Cardiac fibroblast (primary cell): Measurements from ENCODE around the gene ZNF362.

Source experiments
- DNase-seq, 2 donors: peaks; one replicate each; pipeline versions ENCODE4 v3.0.0 to v3.0.0-alpha.2; 2010; ENCODE audit warnings: low read depth in 2 of 2
- H3K4me3 ChIP-seq, 2 donors: replicated peaks in 1 of 2; 1 replicate in 1 of 2; 2 replicates in 1 of 2; pipeline ENCODE4 v1.5.1; 2011; ENCODE audit warnings: low read depth in 2 of 2, low read length in 2 of 2, mild to moderate bottlenecking in 2 of 2, moderate library complexity in 1 of 2
- TF ChIP-seq, protein P1 (sequence below): IDR thresholded peaks from one replicate; pipeline ENCODE4 v1.5.1; 2011; ENCODE audit warnings: low read depth, mild to moderate bottlenecking, low read length, inconsistent platforms

ZNF362 gene

DNA sequence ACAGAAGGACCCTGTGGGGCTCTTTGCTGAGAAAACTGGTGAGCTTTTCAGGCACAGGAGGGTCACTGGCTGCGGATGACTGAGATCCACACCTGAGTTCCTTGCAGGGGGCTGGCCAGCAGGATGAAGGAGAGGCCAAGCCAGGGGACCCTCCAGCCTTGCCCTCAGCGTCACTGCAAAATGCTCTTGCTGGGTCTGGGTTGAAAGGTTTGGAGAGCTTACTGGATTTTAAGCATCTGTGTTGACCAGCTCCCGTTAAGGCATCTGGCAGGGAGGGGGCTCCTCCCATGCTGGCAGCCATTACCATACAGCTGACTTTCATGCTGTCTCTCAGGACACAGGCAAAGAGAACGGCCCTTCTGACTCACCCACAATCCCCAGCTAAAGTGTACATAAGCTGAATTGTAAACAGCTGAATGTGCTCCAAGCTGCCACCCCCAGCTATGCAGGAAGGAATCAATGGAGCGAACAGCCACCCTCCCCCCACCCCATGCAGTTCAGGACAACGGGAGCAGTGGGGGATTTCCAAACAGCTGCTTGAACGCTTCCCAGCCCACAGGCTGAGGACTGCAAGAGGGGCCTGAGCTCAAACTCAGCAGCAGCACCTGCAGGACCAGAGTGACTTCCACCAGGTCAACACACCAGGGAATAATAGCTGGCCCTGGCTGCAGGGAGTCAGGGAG lies 85.9 kb downstream of the ZNF362 start:
- peak overlapping the region in 1 of 2 donors; percentile 11 for H3K4me3 ChIP-seq
- TF ChIP-seq, protein P1, sequence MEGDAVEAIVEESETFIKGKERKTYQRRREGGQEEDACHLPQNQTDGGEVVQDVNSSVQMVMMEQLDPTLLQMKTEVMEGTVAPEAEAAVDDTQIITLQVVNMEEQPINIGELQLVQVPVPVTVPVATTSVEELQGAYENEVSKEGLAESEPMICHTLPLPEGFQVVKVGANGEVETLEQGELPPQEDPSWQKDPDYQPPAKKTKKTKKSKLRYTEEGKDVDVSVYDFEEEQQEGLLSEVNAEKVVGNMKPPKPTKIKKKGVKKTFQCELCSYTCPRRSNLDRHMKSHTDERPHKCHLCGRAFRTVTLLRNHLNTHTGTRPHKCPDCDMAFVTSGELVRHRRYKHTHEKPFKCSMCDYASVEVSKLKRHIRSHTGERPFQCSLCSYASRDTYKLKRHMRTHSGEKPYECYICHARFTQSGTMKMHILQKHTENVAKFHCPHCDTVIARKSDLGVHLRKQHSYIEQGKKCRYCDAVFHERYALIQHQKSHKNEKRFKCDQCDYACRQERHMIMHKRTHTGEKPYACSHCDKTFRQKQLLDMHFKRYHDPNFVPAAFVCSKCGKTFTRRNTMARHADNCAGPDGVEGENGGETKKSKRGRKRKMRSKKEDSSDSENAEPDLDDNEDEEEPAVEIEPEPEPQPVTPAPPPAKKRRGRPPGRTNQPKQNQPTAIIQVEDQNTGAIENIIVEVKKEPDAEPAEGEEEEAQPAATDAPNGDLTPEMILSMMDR: no peak
- DNase-seq: peak; percentile 98 to 99

DNA sequence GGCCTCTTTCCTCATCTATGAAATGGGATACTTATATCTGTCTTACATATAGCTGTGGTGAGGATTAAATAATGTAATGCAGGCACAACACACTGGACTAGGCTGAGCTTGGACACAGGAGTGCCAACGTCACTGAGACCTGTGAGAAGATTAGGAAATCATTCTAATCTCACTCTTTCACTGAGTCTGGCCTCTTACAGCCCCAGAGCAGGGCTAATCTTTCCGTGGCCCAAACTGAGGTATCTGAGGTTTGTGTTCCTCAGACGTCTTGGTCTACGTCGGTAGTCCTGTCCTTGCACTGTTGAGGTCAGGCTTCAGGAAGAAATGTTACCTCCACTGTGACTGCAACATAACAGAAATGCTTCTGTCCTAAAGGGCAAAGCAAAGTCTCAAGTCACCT lies 87.2 kb downstream of the ZNF362 start:
- peak in 1 of 2 donors; percentile 77 for DNase-seq
- no peak overlapping the region for H3K4me3 ChIP-seq
- TF ChIP-seq, protein P1: no peak

GRCh38 chr1:33344896-33345560 lies 88.7 kb downstream of the ZNF362 start:
- TF ChIP-seq, protein P1: no peak
- DNase-seq: no peak
- H3K4me3 ChIP-seq: peak overlapping the region in 1 of 2 donors; percentile 82

GRCh38 chr1:33346533-33346926 lies 90.2 kb downstream of the ZNF362 start:
- DNase-seq: no peak
- TF ChIP-seq, protein P1: no peak
- H3K4me3 ChIP-seq: peak overlapping the region; percentile 29 to 82

DNA sequence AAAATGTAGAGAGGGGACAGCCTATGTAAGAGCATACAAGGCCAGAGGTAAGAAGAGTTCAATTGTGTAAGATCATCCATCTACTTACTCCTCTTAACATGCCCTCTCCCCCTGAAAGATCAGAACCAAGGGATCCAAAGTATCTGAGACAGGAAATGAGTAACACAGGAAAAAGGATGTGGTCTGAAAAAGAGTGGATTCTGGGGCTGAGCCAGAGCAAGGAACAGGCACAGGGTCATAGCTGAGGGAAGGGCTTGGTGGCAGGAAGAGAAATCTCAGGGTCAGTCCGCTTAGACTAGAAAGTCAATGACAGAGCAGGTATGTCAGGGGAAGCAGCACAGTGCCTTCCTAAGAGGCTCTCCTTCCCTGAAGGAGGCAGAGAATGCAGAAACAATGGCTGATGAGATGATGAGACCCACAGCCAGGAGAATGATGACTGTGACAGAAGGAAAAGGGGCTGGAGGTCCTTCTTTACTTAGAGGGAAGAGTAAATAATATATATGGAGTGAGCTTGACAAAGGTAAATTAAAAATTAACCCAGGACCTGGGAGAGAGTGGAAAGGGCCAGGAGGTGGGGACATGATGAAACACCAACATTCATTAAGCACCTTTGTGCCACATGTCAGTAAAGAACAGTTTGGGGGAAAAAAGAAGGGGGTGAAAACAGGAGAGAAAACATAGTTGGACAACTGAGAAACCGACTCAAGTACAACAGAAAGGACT lies 90.8 kb downstream of the ZNF362 start:
- H3K4me3 ChIP-seq: peak overlapping the region; percentile 70 to 82
- peak; percentile 93 to 96 for DNase-seq
- TF ChIP-seq, protein P1: no peak

GRCh38 chr1:33347650-33347992 lies 91.3 kb downstream of the ZNF362 start:
- peak; percentile 71 to 78 for DNase-seq
- TF ChIP-seq, protein P1: no peak
- H3K4me3 ChIP-seq: peak overlapping the region; percentile 70 to 82
